ENCODE results near the gene TSPAN33.

- TF ChIP-seq EZH2 (IDR thresholded peaks at IDR 0.05; ENCODE audit: borderline replicate concordance, low read depth, low read length, poor library complexity, severe bottlenecking), result no peak
- TF ChIP-seq CTCF (conservative IDR thresholded peaks at IDR 0.05; ENCODE audit: low read depth, low read length), result no peak
Measured at GRCh38 chr7:129210989-129211312, 66.4 kb downstream of the TSPAN33 start.
